Measurements from ENCODE around the gene ZNF433.

DNA sequence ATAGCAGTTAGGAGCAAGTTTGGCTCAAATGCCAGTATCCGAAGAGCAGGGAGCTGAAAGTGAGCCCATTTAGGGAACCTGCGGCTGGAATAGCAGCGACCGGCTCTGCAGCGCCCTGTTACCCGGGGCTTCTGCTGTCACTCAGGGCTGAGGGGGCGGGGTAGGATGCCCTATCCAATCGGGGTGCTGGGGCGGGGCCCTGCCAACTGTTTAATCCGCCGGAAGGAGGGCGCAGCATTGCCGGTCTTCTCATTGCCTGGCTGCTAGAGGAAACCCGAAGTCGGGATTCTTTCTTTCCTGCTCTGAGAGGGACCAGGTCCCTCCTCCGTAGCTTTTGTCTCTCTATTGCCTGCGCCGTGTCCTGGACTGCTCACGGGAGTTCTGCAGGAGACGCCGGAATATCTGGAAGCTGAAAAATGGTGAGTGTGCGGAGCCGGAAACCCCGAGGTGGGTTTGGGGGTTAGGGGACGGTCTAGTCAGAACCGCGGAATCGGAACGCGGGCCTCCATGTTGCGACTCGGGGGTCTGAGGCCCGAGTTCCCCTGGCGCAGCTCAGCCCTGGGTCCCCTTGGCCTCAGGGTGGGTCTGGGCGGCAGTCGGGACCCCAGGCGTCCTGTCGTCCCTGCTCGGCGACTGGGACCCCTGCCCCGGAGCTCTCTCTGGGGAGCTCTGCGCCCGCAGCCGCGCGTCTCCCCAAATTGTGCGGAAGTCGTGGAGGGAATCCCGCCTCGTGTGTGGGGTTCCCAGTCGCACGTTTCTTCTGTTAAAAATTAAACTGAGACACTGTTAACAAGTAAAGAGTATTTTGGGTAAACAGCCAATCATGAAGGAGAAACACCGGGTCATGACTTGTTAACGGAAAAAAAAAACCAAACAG lies 47.8 kb downstream of the ZNF433 start:
- TF ChIP-seq POLR2AphosphoS5 (IDR thresholded peaks at IDR 0.05; ENCODE audit: low read depth, low read length) (peak; percentile 87), TAF1 (IDR thresholded peaks at IDR 0.05; ENCODE audit: borderline replicate concordance, low read depth, low read length) (peak; percentile 79; the same call in 1 of the 2 replicates)

Data from GM12892 (cell line).